KMS-11 (cell line): ENCODE results near the gene DMBX1.
A peak's percentile ranks its signal among the peaks of the same experiment; 100 is the strongest.

Source experiments
- H2AFZ ChIP-seq: fragments of 200-600 bp; sonication (generic); 2 replicates; pipeline ENCODE4 v1.6.1; 2016; ENCODE audit warnings: antibody characterized with exemption, mixed run types, low read depth
- H3K27ac ChIP-seq: fragments of 200-600 bp; sonication (generic); 2 replicates; pipeline ENCODE4 v1.6.1; 2016; ENCODE audit warnings: mild to moderate bottlenecking, mixed run types
- H3K27me3 ChIP-seq: fragments of 200-600 bp; sonication (generic); 2 replicates; pipeline ENCODE4 v1.6.1; 2017; ENCODE audit warnings: mild to moderate bottlenecking, low read depth, mixed run types, moderate library complexity; ENCODE audit not compliant: insufficient read depth
- H3K36me3 ChIP-seq: fragments of 200-600 bp; sonication (generic); 2 replicates; pipeline ENCODE4 v1.6.1; 2017; ENCODE audit warnings: mild to moderate bottlenecking, mixed run types; ENCODE audit not compliant: insufficient read depth
- H3K4me1 ChIP-seq: fragments of 200-600 bp; sonication (generic); 2 replicates; pipeline ENCODE4 v1.6.1; 2016; ENCODE audit warnings: mild to moderate bottlenecking, low read depth, mixed run types; ENCODE audit not compliant: poor library complexity, severe bottlenecking
- H3K4me2 ChIP-seq: fragments of 200-600 bp; sonication (generic); 2 replicates; pipeline ENCODE4 v1.7.0; 2016; ENCODE audit warnings: mild to moderate bottlenecking, mixed run types
- H3K4me3 ChIP-seq: fragments of 200-600 bp; sonication (generic); IDR thresholded peaks from 2 replicates; pipeline ENCODE4 v1.6.1; 2017; ENCODE audit warnings: low read depth, low read length, mixed read lengths; ENCODE audit not compliant: insufficient read depth
- H3K79me2 ChIP-seq: fragments of 200-600 bp; sonication (generic); 2 replicates; pipeline ENCODE4 v1.6.1; 2016; ENCODE audit warnings: low read depth, mixed run types; ENCODE audit not compliant: insufficient read depth
- H3K9ac ChIP-seq: fragments of 200-600 bp; sonication (generic); 2 replicates; pipeline ENCODE4 v1.6.1; 2016; ENCODE audit warnings: mild to moderate bottlenecking, mixed run types
- H4K20me1 ChIP-seq: fragments of 200-600 bp; sonication (generic); 2 replicates; pipeline ENCODE4 v1.6.1; 2016; ENCODE audit warnings: mild to moderate bottlenecking, mixed run types; ENCODE audit not compliant: insufficient read depth
- CTCF ChIP-seq: fragments of 200-600 bp; sonication (generic); conservative IDR thresholded peaks from 2 replicates; pipeline ENCODE4 v1.6.1; 2017; ENCODE audit warnings: low read depth, mild to moderate bottlenecking, antibody characterized with exemption, low read length, moderate library complexity, mixed read lengths

DMBX1 gene

GRCh38 chr1:46532498-46533178, 43.0 kb downstream of the DMBX1 start:
- TF ChIP-seq CTCF, result peak; percentile 33; the same call in 1 of the 2 replicates
- no peaks in the 10 kb centered on the region for H3K79me2 ChIP-seq
- no peak overlapping the region for H3K27ac ChIP-seq
- H3K4me2 ChIP-seq, result no peak overlapping the region
- H3K4me3 ChIP-seq, result no peak overlapping the region
- H3K36me3 ChIP-seq, result no peaks in the 10 kb centered on the region
- no peak overlapping the region for H2AFZ ChIP-seq
- no peak overlapping the region for H3K9ac ChIP-seq
- H3K27me3 ChIP-seq, result peaks cover 17% of the 10 kb centered on the region
- no peaks in the 10 kb centered on the region for H3K4me1 ChIP-seq
- no peaks in the 10 kb centered on the region for H4K20me1 ChIP-seq

- peaks cover 17% of the 10 kb centered on the region for H3K27me3 ChIP-seq
- no peak overlapping the region for H3K4me3 ChIP-seq
- H3K4me1 ChIP-seq, result no peaks in the 10 kb centered on the region
- no peak overlapping the region for H3K4me2 ChIP-seq
- no peaks in the 10 kb centered on the region for H3K79me2 ChIP-seq
- no peaks in the 10 kb centered on the region for H4K20me1 ChIP-seq
- no peaks in the 10 kb centered on the region for H3K36me3 ChIP-seq
- TF ChIP-seq CTCF, result no peak
- H3K9ac ChIP-seq, result no peak overlapping the region
- no peak overlapping the region for H3K27ac ChIP-seq
- H2AFZ ChIP-seq, result no peak overlapping the region; the same call in 1 of the 2 replicates
Observed at GRCh38 chr1:46533179-46533864, 43.7 kb downstream of the DMBX1 start.

- H2AFZ ChIP-seq, result no peak overlapping the region
Observed at GRCh38 chr1:46535063-46535462, 45.4 kb downstream of the DMBX1 start.

GRCh38 chr1:46536527-46536926, 46.9 kb downstream of the DMBX1 start:
- H3K27ac ChIP-seq, result no peak overlapping the region
- no peak overlapping the region for H3K4me3 ChIP-seq
- no peaks in the 10 kb centered on the region for H3K79me2 ChIP-seq
- H3K4me2 ChIP-seq, result no peak overlapping the region
- no peak overlapping the region for H2AFZ ChIP-seq
- H4K20me1 ChIP-seq, result no peaks in the 10 kb centered on the region
- no peaks in the 10 kb centered on the region for H3K4me1 ChIP-seq
- H3K9ac ChIP-seq, result no peak overlapping the region
- H3K27me3 ChIP-seq, result peaks cover 15% of the 10 kb centered on the region
- no peak for TF ChIP-seq CTCF
- no peaks in the 10 kb centered on the region for H3K36me3 ChIP-seq

More at GRCh38 chr1:46535063-46535462, 45.4 kb downstream of the DMBX1 start:
- Histone ChIP-seq H3K27ac (no peak overlapping the region), H3K27me3 (peaks cover 17% of the 10 kb centered on the region), H3K9ac (no peak overlapping the region), H3K36me3 (no peaks in the 10 kb centered on the region), H3K4me3 (no peak overlapping the region), H3K79me2 (no peaks in the 10 kb centered on the region), H3K4me1 (no peaks in the 10 kb centered on the region), H3K4me2 (no peak overlapping the region), H4K20me1 (no peaks in the 10 kb centered on the region)
- peak; percentile 28; the same call in 1 of the 2 replicates for TF ChIP-seq CTCF
